HG03558 (cell line): Measurements from ENCODE around the gene KRT2.

Source experiments
- ATAC-seq: cut with Tn5 transposase; IDR thresholded peaks from one replicate; pipeline ENCODE4 v1.9.1; 2021; ENCODE audit warnings: moderate number of reproducible peaks; ENCODE audit not compliant: unreplicated experiment; ENCODE audit errors: extremely low read depth

The KRT2 gene

DNA sequence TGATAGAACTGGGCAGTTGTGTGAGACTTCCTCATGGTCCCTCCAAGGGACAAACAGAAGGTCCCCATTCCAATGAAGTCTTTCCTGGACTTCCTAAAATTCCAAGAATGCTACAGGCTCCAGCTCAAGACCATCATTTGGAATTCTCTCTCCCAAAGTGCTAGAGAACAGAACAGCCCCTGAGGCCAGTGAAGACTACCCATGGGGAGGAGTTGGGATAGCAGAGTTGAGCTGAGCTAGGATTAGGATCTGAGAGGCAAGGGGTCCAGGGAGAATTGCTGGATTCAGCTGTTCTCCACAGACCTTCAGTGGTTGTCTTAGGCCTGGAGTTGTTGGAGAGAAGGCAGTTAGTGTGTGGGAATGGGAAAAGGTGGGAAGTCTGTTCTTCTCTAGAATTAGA is 17.4 kb upstream of the KRT2 start:
- ATAC-seq = no peak

DNA sequence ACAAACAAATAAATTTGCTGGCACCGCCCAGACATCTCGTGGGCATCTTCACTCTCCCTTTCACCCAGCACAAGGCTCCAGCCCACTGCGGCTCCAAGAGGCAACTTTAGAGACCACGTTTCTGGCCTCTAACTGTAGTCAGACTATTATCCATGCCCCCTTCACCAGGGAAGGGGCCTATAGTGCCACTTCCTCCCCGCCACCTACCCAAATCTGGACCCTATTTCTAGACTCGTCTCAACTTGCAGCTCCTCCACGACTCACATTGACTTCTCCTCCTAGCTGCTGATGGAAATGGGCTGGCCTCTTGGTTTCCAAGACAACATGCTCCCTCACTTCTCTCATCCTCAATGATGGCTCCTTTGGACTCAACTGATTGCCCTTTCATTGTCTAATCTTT is 15.9 kb upstream of the KRT2 start:
- no peak for ATAC-seq

DNA sequence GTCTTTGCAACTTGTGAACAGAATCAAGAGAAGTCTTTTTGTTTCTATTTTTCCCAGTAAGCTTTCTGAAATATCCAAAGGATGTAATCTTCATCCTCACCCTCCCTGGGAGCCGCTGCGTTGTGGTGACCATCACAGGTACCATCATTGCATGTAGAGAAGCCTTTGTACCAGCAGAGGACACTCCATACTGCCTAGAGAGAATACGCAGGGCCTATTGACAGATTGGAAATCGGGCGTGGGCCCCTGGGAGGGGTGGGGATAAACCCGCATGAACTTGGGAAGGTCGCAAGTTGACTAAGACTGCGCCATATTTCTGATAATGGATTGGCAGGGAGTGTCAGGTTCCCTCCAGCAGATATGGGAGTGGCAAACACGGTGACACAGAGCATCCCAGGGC is 15.5 kb upstream of the KRT2 start:
- no peak for ATAC-seq

DNA sequence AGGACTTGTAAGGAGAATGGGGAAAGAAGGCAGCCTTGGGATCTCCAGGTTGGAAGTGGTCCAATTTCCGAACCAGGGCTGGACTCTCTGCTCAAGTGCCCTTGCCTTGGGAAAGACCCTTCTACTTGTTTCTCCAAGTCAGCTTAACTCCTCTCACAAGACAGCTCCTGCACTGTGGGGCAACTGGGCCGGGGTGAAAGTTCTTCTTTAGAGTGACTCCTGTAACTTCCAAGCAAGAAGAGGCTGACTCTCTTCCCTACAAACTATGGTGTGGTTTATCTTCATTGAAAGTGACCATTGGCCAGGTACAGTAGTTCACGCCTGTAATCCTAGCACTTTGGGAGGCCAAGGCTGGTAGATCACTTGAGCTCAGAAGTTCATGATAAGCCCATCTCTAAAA is 14.5 kb upstream of the KRT2 start:
- no peak for ATAC-seq

DNA sequence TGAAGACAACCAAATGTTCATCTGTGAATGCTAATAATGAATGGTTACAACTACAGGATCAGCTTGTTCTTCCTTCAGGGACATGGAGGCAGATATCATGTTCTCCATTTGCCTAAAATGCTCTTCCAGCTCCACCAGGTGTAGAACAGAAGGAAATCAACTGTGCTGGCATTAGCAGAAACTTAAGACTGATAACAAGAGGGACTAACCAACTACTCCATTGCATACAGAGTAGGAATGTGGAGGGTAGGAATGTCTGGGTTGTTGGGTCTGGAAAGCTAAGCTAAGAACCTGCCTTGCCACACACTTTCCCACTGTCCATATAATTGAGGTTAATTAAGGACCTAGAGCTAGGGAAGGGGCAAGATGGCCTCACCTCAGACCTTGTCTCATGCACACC is 11.4 kb upstream of the KRT2 start:
- no peak for ATAC-seq

DNA sequence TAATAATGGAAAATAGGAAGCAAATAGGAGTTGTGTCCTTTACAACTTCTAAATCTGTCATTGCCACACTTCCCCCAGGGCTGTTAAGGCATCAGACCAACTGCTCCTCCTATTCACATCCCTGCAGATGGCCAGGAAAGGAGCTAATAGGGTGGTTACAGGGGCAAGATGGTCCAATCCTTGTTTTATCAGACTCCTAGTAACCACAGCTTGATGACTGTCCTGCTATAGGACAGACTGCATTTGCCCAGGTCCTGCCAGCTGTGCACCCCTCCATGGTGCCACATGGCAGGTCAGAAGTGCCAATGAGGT is 10.9 kb upstream of the KRT2 start:
- no peak for ATAC-seq

DNA sequence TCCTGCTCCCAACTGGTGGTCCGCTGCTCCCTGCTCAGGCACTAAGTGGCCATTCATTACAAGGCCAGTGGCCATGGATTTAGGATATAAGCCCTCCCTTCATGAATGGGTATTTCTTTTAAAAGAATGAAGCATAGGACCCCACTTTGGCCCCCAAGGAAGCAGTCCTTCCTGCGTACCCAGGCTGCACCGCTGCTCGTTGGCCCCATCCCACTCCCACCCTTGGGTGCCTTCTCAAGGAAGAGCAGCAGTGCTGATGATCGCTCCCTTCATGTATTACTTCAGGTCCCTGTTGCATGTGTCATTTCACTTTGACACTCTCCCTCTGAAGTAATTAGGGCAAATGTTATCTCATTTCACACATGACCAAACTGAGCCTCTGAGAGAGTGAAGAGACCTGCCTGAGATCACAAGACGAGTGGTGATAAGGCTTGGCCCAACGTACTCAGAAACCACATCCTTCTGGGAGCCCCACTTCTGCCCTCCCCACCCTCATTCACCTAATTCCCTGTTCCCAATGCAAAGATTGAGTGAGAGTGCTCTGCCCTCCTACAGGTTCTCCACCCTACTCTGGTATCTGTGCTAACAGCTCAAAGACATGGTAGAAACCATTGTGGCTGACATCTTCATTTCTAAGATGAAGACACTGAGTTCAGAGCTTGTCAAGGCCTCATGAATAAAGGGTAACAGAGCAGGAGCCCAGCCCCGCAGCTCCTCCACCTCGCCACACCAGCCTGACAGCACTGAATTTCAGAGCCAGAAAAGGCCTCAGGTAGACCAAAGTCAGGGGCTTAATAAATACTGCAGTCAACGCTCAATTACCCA is 10.3 kb upstream of the KRT2 start:
- ATAC-seq = no peak

DNA sequence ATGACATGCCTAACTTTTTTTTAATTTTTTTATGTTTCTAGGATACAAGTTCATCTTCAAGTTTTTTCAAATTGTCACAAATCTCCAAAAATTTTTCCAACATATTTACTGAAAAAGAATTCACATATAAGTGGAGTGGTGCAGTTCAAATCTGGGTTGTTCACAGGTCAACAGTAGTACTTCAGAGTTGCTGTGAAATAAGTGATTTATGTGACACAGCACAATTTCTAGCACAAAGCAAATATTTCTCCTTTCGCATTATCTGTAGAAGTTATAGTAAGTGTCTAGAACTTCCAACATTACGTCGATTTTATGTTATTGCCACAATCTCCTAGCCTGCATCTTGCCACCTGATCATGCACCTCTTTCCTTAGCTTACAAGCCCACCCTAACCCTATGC is 9.7 kb upstream of the KRT2 start:
- ATAC-seq = no peak

DNA sequence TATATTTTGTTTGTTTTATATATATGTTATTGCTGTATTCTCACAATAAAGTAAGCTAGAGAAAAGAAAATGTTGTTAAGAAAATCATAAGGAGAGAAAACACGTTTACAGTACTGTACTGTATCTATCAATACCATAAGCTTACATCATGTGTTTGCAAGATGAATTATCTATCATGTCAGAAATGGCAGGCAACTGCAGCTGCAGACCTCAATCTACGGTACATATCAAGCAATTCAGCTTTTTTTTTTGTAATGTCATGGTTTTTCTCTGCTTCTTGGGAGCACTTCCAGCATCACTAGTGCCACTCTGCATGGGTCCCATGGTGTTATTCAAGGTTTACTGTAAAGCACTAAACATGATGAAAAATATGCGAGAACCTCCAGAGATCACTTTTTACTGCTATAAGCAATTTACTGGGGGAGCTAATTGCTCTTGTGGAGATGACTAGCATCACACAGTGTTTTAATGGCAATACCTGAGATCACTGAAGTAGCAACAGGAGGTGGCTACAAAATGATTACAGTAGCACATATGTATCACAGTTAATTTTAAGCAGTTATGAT is 9.0 kb upstream of the KRT2 start:
- no peak for ATAC-seq

DNA sequence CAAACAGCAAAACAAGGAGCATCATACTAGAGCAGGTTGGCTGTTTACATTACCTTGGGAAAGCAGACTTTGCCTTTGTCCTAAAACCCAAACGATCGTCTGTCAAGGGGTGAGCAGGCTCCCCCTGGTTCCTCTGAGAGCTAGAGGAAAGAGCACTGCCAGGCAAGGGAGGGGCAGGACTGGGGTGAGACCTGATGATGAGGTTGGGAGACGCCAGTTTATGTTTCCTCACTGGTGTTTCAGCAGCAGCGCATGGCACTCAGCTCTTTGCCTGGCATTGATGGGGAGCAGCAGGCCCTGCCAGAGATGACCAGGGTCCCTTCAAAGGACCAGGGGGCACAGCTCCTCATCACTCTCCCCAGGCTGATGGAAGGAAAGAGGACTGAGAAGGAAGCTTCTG is 7.9 kb upstream of the KRT2 start:
- ATAC-seq = no peak

DNA sequence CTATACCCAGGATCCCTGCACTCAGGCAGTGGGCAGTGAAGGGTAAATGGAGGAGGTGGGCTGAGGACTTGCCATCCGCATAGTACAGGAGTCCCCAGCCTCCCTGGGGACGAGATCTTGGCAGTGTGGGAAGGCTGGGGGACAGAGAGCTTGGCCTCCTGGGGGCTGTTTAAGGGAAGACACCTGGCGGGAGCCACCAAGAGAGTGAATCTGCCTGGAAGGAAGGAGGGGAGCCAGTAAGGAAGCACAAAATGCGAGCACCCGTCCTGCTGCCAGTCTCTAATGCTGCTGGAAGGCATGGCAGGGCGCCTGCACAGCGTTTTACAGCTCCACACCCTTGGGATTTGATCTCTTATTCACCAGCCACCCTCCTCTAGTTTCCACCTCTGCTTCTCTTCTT is 7.4 kb upstream of the KRT2 start:
- ATAC-seq = no peak

DNA sequence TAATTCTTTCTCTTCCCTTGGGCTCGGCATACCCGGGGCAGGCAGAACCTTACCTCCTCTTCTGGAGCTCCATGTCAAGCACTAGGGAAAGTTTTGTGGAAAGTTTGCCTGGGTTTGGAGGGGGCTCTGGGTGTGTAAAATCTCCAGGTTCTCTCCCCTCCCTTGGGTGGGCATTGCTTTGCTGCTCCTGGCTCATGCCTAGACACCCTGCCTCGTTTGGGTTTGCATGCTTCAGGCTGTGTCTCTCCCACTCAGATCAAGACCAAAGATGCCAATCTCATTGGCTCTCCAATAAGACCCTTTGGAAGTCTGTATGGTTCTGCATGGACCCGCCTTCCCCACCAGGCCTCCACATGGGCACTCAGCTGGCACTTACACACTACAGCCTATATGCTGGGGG is 6.2 kb upstream of the KRT2 start:
- no peak for ATAC-seq

DNA sequence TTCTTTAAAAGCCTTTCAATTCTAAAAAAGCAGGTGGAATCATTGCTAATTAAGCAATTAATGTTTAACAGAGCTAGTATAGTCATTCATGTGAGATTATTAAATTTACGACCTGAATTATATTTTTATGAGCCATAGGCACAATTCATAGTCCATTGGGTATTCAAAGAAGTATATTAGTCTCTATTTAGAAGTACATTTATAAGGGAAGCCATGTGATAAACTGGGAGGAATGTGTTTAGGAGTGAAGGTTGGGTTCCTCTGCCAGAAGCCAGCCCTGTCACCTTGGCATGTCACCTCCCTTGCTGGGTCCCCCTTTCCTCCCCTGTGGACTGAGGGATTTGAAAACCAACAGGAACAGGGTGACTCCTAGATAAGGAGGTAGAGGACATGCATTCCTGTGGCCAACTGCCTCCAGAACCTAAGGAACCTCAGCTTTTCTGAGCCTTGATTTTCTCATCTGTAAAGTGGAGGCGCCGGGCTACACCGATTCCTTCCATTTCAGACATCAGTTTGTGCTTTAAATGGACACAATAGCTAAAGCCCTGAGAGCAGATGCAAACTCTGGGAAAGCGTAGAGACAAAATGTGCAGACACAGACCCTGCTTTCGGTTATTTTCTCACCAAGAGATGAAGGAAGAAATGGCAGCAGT is 5.4 kb upstream of the KRT2 start:
- ATAC-seq = no peak

DNA sequence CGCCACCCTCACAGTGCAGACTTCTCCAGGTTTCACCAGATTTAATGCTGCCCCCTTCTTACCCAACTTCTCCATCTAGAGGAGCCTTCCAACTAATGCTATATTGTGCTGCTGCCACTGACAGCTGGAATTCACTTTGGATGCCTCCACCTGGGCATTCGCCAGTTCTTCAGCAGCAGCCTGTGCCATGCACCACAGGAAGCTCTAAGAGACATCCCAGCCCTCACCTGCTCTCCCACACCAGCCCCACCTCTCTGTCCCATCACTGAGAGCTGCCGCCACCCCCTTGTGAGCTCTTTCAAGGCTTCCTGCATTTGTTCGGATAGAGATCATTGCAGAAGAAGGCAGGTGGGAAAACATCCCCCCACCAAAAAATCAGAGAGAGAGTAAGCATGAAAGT is 4.6 kb upstream of the KRT2 start:
- no peak for ATAC-seq

DNA sequence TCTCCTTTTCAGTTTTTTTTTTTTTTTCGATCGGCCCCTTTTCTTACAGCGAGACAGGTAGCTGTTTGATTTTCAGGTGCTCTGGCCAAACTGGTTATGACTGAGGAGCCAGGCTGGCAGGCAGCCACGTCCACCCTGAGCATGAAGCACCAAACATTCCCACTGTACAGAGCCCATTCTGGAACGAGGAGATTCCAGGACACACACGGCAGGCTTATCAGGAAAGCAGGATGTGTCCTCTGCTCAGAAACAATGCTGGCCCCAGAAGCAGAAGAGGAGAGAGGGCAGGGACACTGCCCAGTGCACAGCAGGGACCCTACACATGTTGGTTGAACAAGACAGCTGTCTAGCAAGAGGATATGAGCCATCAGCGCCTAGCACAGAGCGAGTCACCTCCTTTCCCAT is 3.7 kb upstream of the KRT2 start:
- ATAC-seq = no peak

DNA sequence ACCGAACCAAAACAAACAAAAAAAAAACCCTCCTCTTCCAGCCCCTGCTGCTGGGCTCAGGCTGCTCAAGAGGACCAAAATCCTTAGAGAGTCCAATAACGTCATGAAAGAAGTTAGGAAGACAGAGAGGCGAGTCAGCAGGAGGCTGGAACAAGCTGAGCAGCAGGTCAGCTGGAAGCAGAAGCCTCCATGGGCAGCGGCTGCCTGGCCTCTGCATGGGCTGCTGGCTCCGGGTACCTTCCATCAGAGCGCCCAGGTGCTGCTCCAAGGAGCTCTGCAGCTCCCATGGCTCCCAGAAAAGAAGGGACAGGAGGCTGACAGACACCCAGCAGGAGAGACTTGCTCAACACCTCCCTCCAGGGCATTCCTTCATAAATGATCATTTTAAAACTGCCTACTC is 3.2 kb upstream of the KRT2 start:
- no peak for ATAC-seq

DNA sequence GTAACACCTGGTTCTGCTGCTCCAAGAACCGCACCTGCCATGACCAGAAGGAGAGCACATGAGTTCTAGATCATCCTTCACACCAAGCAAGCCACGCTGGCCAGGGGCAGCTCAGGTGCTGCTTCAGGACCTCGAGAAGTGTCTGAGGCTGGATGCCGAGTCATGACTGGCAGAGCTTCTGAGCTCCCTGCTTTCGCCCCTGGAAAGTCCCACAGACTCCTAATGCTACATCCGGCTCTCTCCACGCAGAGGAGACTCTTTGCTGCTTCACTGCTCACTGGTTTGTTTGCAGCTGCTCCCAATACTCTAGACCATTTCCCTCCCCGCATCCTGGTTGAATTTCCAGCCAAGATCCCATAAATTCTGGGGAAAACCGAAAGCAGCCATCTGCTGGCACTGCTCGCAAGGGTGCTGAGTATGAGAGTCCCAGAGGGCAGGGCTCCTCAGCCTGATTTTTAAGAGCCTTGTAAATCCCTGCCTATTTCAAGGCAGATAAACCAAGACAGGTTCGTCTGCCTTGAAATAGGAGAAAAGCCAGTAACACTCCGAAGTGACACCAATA is 1.4 kb downstream of the KRT2 start:
- no peak for ATAC-seq

DNA sequence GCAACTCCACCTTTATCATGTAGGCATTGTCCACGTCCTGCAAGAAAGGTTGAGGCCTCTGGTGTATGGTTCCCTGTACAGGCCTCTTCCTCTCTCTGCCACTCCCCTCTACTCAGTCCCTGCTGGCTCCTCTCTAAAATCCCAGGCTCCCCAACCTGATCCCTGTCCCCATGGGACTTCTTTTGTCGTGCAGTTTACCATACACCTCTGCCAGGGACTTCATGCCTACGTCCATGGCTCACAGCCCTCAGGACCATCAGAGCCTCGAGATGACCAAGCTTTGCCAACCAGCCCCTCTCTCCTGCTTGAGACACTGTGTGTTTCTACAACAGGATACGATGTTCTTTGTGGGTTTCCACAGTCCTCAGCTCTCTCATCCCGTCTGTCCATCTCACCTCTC is 2.9 kb downstream of the KRT2 start:
- no peak for ATAC-seq

DNA sequence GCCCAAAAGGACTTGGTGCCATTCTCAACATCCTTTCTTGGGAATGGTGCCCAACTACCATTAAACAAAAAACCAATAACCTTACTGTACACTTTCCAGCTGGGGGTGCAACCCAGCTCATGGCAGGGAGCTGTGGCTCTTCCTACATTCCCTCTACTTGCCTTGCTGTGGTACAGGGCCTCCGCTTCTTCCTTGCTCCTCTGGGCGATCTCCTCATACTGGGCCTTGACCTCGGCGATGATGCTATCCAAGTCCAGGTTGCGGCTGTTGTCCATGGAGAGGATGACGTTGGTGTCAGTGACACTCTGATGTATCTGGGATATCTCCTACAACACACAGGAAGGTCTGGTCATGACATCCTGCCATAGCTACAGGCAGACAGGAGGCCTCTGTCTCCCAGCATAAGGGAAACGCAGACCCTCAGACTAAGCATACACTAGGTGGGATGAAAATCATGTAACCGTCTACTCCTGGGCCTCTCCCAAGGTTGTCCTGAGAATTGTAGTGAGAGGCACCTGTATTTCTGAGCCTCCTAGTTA is 3.9 kb downstream of the KRT2 start:
- no peak for ATAC-seq

DNA sequence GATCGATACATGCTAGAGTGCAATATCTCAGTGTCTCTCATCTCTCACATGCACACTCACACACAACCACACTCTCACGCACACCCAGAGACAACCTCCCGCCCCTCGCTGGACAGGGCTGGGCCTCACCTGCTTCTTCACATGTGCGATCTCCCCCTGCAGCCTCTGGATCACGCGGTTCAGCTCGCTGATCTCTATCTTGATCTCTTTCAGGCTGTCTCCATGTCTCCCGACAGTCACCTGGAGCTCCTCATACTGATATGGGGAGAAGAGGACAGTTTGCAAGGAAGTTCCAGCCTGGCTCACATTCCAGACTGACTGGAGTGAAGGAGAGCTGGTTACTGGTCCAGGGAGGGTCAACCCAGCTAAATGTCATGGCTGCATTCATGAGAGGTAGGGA is 4.4 kb downstream of the KRT2 start:
- no peak for ATAC-seq

DNA sequence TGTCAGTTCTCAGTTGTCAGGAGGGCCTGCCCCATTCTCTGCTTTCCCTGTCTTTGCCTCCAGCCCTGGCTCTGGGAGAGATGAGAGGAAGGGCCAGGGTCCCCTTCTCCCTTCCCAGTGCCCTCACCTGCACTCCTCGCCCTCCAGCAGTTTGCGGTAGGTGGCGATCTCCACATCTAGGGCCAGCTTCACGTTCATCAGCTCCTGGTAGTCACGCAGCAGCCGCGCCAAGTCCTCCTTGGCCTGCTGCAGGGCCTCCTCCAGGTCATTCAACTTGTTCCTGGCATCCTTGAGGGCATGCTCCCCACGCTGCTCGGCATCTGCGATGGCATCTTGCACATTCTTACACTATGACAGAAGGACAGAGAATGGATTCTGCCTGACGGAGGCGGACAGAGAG is 5.4 kb downstream of the KRT2 start:
- no peak for ATAC-seq
